Measurements from ENCODE around the gene PHC2. TPM values are rescaled to one million over a fixed set of nuclear protein-coding genes. Genes with fewer than 3 reads are reported as not detected.

Gene PHC2
- total RNA-seq, 2 experiments from 2014 or later: 37.7 to 39.5 TPM

GRCh38 chr1:33281554-33282303 is 149.2 kb downstream of the PHC2 start:
- DNase-seq: no peak

GRCh38 chr1:33280091-33280661 is 150.7 kb downstream of the PHC2 start:
- H3K27ac ChIP-seq (ENCODE audit: low read depth in 1 of 2, low read length in 2 of 2): no peak overlapping the region
- H3K36me3 ChIP-seq (ENCODE audit: insufficient read depth, low read length): peaks cover 69% of the 10 kb centered on the region
- Mint-ChIP-seq H3K4me1 (ENCODE audit: low read depth) (no peaks in the 10 kb centered on the region), H3K27me3 (no peaks in the 10 kb centered on the region), H3K9me3 (no peaks in the 10 kb centered on the region), H3K27ac (no peak overlapping the region), H3K4me3 (no peak overlapping the region), H3K36me3 (ENCODE audit: low read depth) (peaks cover 72% of the 10 kb centered on the region)
- H3K4me1 ChIP-seq (ENCODE audit: insufficient read depth, low read length): no peaks in the 10 kb centered on the region
- ChIA-PET POLR2A (no interaction called here), CTCF (no interaction called here)
- DNase-seq (no peak), ATAC-seq (ENCODE audit: poor library complexity) (no peak)
- H3K9me3 ChIP-seq (ENCODE audit: control insufficient read depth in 1 of 2, insufficient read depth in 1 of 2, low read length in 2 of 2): no peaks in the 10 kb centered on the region
- no peak overlapping the region for H3K4me3 ChIP-seq (ENCODE audit: low read length)
- H3K27me3 ChIP-seq (ENCODE audit: control insufficient read depth in 1 of 2, insufficient read depth in 2 of 2, low read length in 2 of 2): no peaks in the 10 kb centered on the region
- intact Hi-C loops (cut with DNase I, micrococcal nuclease): no loop called here
- TF ChIP-seq CTCF (IDR thresholded peaks at IDR 0.05): no peak

More at GRCh38 chr1:33281554-33282303, 149.2 kb downstream of the PHC2 start:
- no peaks in the 10 kb centered on the region for H3K27me3 ChIP-seq (ENCODE audit: control insufficient read depth in 1 of 2, insufficient read depth in 2 of 2, low read length in 2 of 2)
- no peak overlapping the region for H3K4me3 ChIP-seq (ENCODE audit: low read length)
- H3K4me1 ChIP-seq (ENCODE audit: insufficient read depth, low read length): no peaks in the 10 kb centered on the region
- ChIA-PET POLR2A (no interaction called here), CTCF (interaction anchor here (1.3 to 1.4 kb wide), 2 partner anchors 10 to 14 kb away, joined by 3 read pairs; no protein-coding TSS in a partner anchor)
- Mint-ChIP-seq H3K36me3 (ENCODE audit: low read depth) (peaks cover 79% of the 10 kb centered on the region), H3K4me3 (no peak overlapping the region), H3K27ac (no peak overlapping the region), H3K27me3 (no peaks in the 10 kb centered on the region), H3K4me1 (ENCODE audit: low read depth) (no peaks in the 10 kb centered on the region), H3K9me3 (no peaks in the 10 kb centered on the region)
- H3K9me3 ChIP-seq (ENCODE audit: control insufficient read depth in 1 of 2, insufficient read depth in 1 of 2, low read length in 2 of 2): no peaks in the 10 kb centered on the region
- TF ChIP-seq CTCF (IDR thresholded peaks at IDR 0.05): no peak
- peaks cover 60% of the 10 kb centered on the region for H3K36me3 ChIP-seq (ENCODE audit: insufficient read depth, low read length)
- no peak overlapping the region for H3K27ac ChIP-seq (ENCODE audit: low read depth in 1 of 2, low read length in 2 of 2)
- intact Hi-C loops (cut with DNase I, micrococcal nuclease): no loop called here
- ATAC-seq (ENCODE audit: poor library complexity): no peak

- no peak overlapping the region for H3K27ac ChIP-seq (ENCODE audit: low read depth in 1 of 2, low read length in 2 of 2)
- CTCF ChIA-PET: no interaction called here
- no peaks in the 10 kb centered on the region for H3K27me3 ChIP-seq (ENCODE audit: control insufficient read depth in 1 of 2, insufficient read depth in 2 of 2, low read length in 2 of 2)
- DNase-seq (no peak), ATAC-seq (ENCODE audit: poor library complexity) (no peak)
- TF ChIP-seq CTCF (IDR thresholded peaks at IDR 0.05): no peak
- Mint-ChIP-seq H3K27ac (no peak overlapping the region), H3K36me3 (ENCODE audit: low read depth) (peaks cover 69% of the 10 kb centered on the region), H3K9me3 (no peaks in the 10 kb centered on the region), H3K27me3 (no peaks in the 10 kb centered on the region), H3K4me3 (no peak overlapping the region), H3K4me1 (ENCODE audit: low read depth) (peaks cover 18% of the 10 kb centered on the region)
- intact Hi-C loops (cut with DNase I, micrococcal nuclease): no loop called here
- H3K9me3 ChIP-seq (ENCODE audit: control insufficient read depth in 1 of 2, insufficient read depth in 1 of 2, low read length in 2 of 2): no peaks in the 10 kb centered on the region
- H3K4me3 ChIP-seq (ENCODE audit: low read length): no peak overlapping the region
- H3K4me1 ChIP-seq (ENCODE audit: insufficient read depth, low read length): peaks cover 16% of the 10 kb centered on the region
- peaks cover 56% of the 10 kb centered on the region for H3K36me3 ChIP-seq (ENCODE audit: insufficient read depth, low read length)
- POLR2A ChIA-PET: no interaction called here
These were observed 153.3 kb downstream of the PHC2 start for GRCh38 chr1:33277488-33278084.

All from CD4-positive, alpha-beta T cell (primary cell).